A549 (cell line): ENCODE data around the gene CACNA1F.

Experiments used
- CEBPB ChIP-seq, 2 experiments: fragments of >200 bp in 1 of 2; sonication (Bioruptor Twin) in 1 of 2; formaldehyde crosslinking in 1 of 2; IDR thresholded peaks; 2 replicates each; pipeline ENCODE4 v1.6.1; 2012 to 2016
- CHD2 ChIP-seq: fragments of 150-350 bp; IDR thresholded peaks from 2 replicates; pipeline ENCODE4 v1.6.1; 2014; ENCODE audit warnings: low read length; ENCODE audit not compliant: partially characterized antibody
- EHMT2 ChIP-seq: fragments of 200-600 bp; sonication (generic); IDR thresholded peaks from 2 replicates; pipeline ENCODE4 v1.6.1; 2016; ENCODE audit warnings: antibody characterized with exemption, low read depth, mild to moderate bottlenecking, moderate library complexity
- EP300 ChIP-seq, 2 experiments: fragments of >200 bp; sonication (Bioruptor Twin); formaldehyde crosslinking; IDR thresholded peaks; 2 replicates in 1 of 2; 3 replicates in 1 of 2; pipeline ENCODE4 v1.6.1; 2016 to 2017
- JUNB ChIP-seq: fragments of >200 bp; sonication (Bioruptor Twin); formaldehyde crosslinking; IDR thresholded peaks from 2 replicates; pipeline ENCODE4 v1.6.1; 2016
- MYC ChIP-seq: IDR thresholded peaks from 2 replicates; pipeline ENCODE4 v1.6.1; 2012; ENCODE audit warnings: mild to moderate bottlenecking, inconsistent platforms, low read length, improper control_type of control experiment, borderline replicate concordance
- POLR2A ChIP-seq: IDR thresholded peaks from 2 replicates; pipeline ENCODE4 v1.6.1; 2012; ENCODE audit warnings: mild to moderate bottlenecking, low read length
- RAD21 ChIP-seq, 2 experiments: fragments of >200 bp in 1 of 2; sonication (Bioruptor Twin) in 1 of 2; formaldehyde crosslinking in 1 of 2; IDR thresholded peaks in 1 of 2; conservative IDR thresholded peaks in 1 of 2; 2 replicates in 1 of 2; 3 replicates in 1 of 2; pipeline ENCODE4 v1.6.1; 2012 to 2018; ENCODE audit warnings: inconsistent platforms in 1 of 2
- RCOR1 ChIP-seq: fragments of 150-350 bp; IDR thresholded peaks from 2 replicates; pipeline ENCODE4 v1.6.1; 2014; ENCODE audit warnings: antibody characterized with exemption, low read length, low read depth
- RFX5 ChIP-seq: fragments of 450-650 bp; IDR thresholded peaks from 2 replicates; pipeline ENCODE4 v1.7.1; 2014; ENCODE audit warnings: antibody characterized with exemption, mild to moderate bottlenecking, moderate library complexity
- TFCP2L1 ChIP-seq: fragments of 250-450 bp; sonication (Bioruptor Pico); IDR thresholded peaks from 2 replicates; pipeline ENCODE4 v1.5.0; 2021; ENCODE audit warnings: mild to moderate bottlenecking
- USF2 ChIP-seq: fragments of 450-650 bp; IDR thresholded peaks from 2 replicates; pipeline ENCODE4 v1.6.1; 2014; ENCODE audit warnings: antibody characterized with exemption
- TF ChIP-seq, protein P1 (sequence below): fragments of >200 bp; sonication (Bioruptor Twin); formaldehyde crosslinking; IDR thresholded peaks from 3 replicates; pipeline ENCODE4 v1.5.1; 2016
- TF ChIP-seq, protein P2 (sequence below): IDR thresholded peaks from 2 replicates; pipeline ENCODE4 v1.6.1; 2012

DNA sequence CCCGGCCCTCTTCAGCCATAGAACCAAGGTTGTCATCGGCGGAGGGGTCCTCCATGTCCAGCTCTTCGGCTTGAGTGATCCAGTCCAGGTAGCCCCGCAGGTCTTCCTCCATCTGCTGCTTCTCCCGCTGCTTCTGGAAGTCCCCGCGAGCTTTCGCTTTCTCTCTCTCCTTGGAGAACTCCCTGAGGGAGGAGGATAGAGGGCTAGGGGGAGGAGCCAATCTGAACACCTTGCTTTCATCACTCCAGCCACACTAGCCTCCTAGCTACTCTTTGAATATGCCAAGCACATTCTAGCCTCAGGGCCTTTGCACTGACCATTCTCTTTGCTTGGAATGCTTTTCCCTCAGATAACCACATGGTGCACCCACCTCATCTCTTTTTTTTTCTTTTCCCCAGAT, 6.2 kb downstream of the CACNA1F start:
- TF ChIP-seq, protein P1, sequence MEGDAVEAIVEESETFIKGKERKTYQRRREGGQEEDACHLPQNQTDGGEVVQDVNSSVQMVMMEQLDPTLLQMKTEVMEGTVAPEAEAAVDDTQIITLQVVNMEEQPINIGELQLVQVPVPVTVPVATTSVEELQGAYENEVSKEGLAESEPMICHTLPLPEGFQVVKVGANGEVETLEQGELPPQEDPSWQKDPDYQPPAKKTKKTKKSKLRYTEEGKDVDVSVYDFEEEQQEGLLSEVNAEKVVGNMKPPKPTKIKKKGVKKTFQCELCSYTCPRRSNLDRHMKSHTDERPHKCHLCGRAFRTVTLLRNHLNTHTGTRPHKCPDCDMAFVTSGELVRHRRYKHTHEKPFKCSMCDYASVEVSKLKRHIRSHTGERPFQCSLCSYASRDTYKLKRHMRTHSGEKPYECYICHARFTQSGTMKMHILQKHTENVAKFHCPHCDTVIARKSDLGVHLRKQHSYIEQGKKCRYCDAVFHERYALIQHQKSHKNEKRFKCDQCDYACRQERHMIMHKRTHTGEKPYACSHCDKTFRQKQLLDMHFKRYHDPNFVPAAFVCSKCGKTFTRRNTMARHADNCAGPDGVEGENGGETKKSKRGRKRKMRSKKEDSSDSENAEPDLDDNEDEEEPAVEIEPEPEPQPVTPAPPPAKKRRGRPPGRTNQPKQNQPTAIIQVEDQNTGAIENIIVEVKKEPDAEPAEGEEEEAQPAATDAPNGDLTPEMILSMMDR = no peak
- no peak for TF ChIP-seq CHD2
- TF ChIP-seq EP300 (IDR thresholded peaks at IDR 0.05) = no peak
- no peak for TF ChIP-seq MYC
- no peak for TF ChIP-seq POLR2A
- TF ChIP-seq CEBPB (IDR thresholded peaks at IDR 0.05) = no peak
- no peak for TF ChIP-seq JUNB
- TF ChIP-seq TFCP2L1 (CRISPR knock-in tag) = no peak
- TF ChIP-seq, protein P2, sequence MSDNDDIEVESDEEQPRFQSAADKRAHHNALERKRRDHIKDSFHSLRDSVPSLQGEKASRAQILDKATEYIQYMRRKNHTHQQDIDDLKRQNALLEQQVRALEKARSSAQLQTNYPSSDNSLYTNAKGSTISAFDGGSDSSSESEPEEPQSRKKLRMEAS = no peak
- TF ChIP-seq RFX5 = no peak
- TF ChIP-seq RCOR1 = no peak
- TF ChIP-seq RAD21 (conservative IDR thresholded peaks at IDR 0.05 in 1 of 2, IDR thresholded peaks at IDR 0.05 in 1 of 2) = no peak
- no peak for TF ChIP-seq EHMT2
- no peak for TF ChIP-seq USF2
